ENCODE measurements around the gene GPI.

- TF ChIP-seq GATA4 (IDR thresholded peaks at IDR 0.05; ENCODE audit: borderline replicate concordance, low read depth) (no peak), U2AF2 (IDR thresholded peaks at IDR 0.05; ENCODE audit: low read depth, low read length) (no peak), MLX (CRISPR knock-in tag; IDR thresholded peaks at IDR 0.05) (no peak), FOXJ3 (CRISPR knock-in tag; IDR thresholded peaks at IDR 0.05; ENCODE audit: borderline replicate concordance) (no peak), CEBPB (IDR thresholded peaks at IDR 0.05; ENCODE audit: borderline replicate concordance, low read depth, low read length) (no peak), ZNF549 (CRISPR knock-in tag; IDR thresholded peaks at IDR 0.05) (no peak), POLR2A (IDR thresholded peaks at IDR 0.05; ENCODE audit: insufficient read depth in 1 of 2, low read depth in 2 of 2, low read length in 2 of 2) (no peak), ZNF18 (CRISPR knock-in tag; IDR thresholded peaks at IDR 0.05; ENCODE audit: insufficient replicate concordance) (no peak), ESRRA (CRISPR knock-in tag; IDR thresholded peaks at IDR 0.05; ENCODE audit: low read depth) (no peak)
Observed at GRCh38 chr19:34375598-34375997, 10.6 kb downstream of the GPI start.
